PC-3 (cell line): ENCODE measurements around the gene LHFPL3.

Source experiments
- CTCF ChIP-seq: fragments of 300-600 bp; sonication (generic); conservative IDR thresholded peaks from 2 replicates; pipeline ENCODE4 v1.5.1; 2017; ENCODE audit warnings: antibody characterized with exemption, low read depth, mild to moderate bottlenecking, low read length
- EZH2 ChIP-seq: fragments of 300-600 bp; sonication (generic); IDR thresholded peaks from one replicate; pipeline ENCODE4 v1.6.1; 2017; ENCODE audit warnings: antibody characterized with exemption, mild to moderate bottlenecking, low read length; ENCODE audit not compliant: unreplicated experiment

DNA sequence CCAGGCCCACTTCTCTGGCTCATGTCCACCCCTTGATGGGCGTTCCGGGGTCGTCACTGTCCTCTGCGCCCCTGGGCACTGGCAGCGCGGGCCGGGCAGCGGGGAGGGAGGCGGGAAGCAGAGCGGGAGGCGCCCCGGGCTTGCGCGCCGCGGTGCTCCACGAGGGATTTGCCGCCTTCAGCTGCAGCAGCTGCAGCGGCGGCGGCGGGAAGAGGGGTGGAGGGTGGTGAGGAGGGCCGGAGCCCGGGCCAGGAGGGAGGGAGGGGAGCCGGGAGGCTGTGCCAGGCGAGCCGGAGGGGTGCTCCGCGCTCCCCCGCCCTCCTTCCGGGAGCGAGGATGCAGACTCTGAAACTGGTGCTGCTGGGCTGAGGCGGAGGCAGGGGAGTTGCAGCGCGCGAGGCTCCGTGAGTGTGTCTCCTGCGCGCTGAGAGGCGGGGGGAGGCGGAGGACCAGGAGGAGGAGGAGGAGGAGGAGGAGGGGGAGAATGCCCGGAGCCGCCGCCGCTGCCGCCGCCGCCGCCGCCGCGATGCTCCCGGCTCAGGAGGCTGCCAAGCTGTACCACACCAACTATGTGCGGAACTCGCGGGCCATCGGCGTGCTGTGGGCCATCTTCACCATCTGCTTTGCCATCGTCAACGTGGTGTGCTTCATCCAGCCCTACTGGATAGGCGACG is at the start of gene LHFPL3:
- TF ChIP-seq CTCF (no peak), EZH2 (no peak)
